PC-3 (cell line): ENCODE results near the gene CCR7.

Experiments used
- EZH2phosphoT487 ChIP-seq: fragments of 300-600 bp; sonication (generic); IDR thresholded peaks from 2 replicates; pipeline ENCODE4 v1.6.1; 2018; ENCODE audit warnings: mild to moderate bottlenecking, antibody characterized with exemption, low read length, borderline replicate concordance
- TF ChIP-seq, protein P1 (sequence below): fragments of 300-600 bp; sonication (generic); conservative IDR thresholded peaks from 2 replicates; pipeline ENCODE4 v1.5.1; 2017; ENCODE audit warnings: antibody characterized with exemption, low read depth, mild to moderate bottlenecking, low read length

DNA sequence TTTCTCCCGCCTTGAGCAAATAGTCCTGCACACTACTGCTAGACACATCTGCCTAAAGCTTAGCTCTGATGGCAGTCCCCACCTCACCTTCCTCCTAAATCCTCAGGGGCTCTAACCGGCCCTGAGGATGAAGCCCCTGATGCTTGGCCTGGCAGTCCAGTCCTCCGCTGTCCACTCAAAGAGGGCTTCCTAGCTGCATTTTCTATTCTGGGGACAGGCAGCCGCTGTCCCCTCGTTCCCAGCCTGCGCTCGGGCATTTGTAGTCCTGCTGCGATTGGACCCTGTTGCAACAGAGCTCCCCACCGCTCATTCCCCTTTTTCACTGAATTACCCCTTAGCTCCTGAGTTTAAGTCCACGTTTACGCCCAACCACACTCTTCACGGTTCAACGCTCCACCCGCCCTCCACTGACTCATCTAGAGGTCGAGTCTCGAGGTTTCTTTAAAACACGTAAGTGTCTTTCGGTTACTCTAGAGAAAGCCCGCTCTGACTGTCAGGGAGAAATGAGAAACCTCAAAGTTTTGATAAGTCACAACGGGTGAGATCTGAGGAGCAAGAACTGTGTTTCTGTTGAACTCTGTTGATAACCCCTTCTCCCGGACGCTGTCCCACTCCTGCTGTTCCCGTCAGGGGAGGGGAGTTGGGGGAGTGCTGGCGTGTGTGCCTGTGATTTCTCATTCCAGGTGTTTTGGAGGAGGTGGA, 4.5 kb downstream of the CCR7 start:
- TF ChIP-seq, protein P1, sequence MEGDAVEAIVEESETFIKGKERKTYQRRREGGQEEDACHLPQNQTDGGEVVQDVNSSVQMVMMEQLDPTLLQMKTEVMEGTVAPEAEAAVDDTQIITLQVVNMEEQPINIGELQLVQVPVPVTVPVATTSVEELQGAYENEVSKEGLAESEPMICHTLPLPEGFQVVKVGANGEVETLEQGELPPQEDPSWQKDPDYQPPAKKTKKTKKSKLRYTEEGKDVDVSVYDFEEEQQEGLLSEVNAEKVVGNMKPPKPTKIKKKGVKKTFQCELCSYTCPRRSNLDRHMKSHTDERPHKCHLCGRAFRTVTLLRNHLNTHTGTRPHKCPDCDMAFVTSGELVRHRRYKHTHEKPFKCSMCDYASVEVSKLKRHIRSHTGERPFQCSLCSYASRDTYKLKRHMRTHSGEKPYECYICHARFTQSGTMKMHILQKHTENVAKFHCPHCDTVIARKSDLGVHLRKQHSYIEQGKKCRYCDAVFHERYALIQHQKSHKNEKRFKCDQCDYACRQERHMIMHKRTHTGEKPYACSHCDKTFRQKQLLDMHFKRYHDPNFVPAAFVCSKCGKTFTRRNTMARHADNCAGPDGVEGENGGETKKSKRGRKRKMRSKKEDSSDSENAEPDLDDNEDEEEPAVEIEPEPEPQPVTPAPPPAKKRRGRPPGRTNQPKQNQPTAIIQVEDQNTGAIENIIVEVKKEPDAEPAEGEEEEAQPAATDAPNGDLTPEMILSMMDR = no peak
- no peak for TF ChIP-seq EZH2phosphoT487
